HUES6 (cell line): ENCODE measurements around the gene GRHL3.

Experiments used
- H3K27ac ChIP-seq: 2 replicates; pipeline ENCODE4 v1.7.0; 2013; ENCODE audit warnings: low read depth, mild to moderate bottlenecking, low read length, inconsistent platforms
- H3K27me3 ChIP-seq: 2 replicates; pipeline ENCODE4 v1.6.1; 2013; ENCODE audit warnings: low read length; ENCODE audit not compliant: control insufficient read depth, insufficient read depth
- H3K36me3 ChIP-seq: 2 replicates; pipeline ENCODE4 v1.6.1; 2013; ENCODE audit warnings: low read length; ENCODE audit not compliant: control insufficient read depth, insufficient read depth
- H3K4me1 ChIP-seq: 2 replicates; pipeline ENCODE4 v1.6.1; 2013; ENCODE audit warnings: low read length; ENCODE audit not compliant: control insufficient read depth, insufficient read depth
- H3K4me3 ChIP-seq: 2 replicates; pipeline ENCODE4 v1.5.1; 2013; ENCODE audit warnings: low read depth, low read length
- H3K9ac ChIP-seq: one replicate; pipeline ENCODE4 v1.6.1; 2013; ENCODE audit warnings: mild to moderate bottlenecking, low read length
- H3K9me3 ChIP-seq: 2 replicates; pipeline ENCODE4 v1.6.1; 2013; ENCODE audit warnings: low read depth, low read length; ENCODE audit not compliant: control insufficient read depth, insufficient read depth

The GRHL3 gene

GRCh38 chr1:24329331-24329730 lies 10.2 kb downstream of the GRHL3 start:
- Histone ChIP-seq H3K4me3 (no peak overlapping the region), H3K9ac (no peak overlapping the region), H3K36me3 (peaks cover 6% of the 10 kb centered on the region; the same call in 1 of the 2 replicates), H3K27me3 (no peaks in the 10 kb centered on the region), H3K4me1 (peaks cover 16% of the 10 kb centered on the region; the same call in 1 of the 2 replicates), H3K27ac (no peak overlapping the region), H3K9me3 (no peaks in the 10 kb centered on the region)

GRCh38 chr1:24329797-24330543 lies 10.8 kb downstream of the GRHL3 start:
- no peak overlapping the region for H3K4me3 ChIP-seq
- no peak overlapping the region for H3K27ac ChIP-seq
- no peaks in the 10 kb centered on the region for H3K27me3 ChIP-seq
- no peak overlapping the region for H3K9ac ChIP-seq
- no peaks in the 10 kb centered on the region for H3K9me3 ChIP-seq
- peaks cover 6% of the 10 kb centered on the region; the same call in 1 of the 2 replicates for H3K36me3 ChIP-seq
- peaks cover 18% of the 10 kb centered on the region; the same call in 1 of the 2 replicates for H3K4me1 ChIP-seq

- peaks cover 24% of the 10 kb centered on the region for H3K4me1 ChIP-seq
- H3K27ac ChIP-seq, result no peak overlapping the region
- H3K36me3 ChIP-seq, result peaks cover 6% of the 10 kb centered on the region; the same call in 1 of the 2 replicates
- no peaks in the 10 kb centered on the region for H3K27me3 ChIP-seq
- H3K4me3 ChIP-seq, result no peak overlapping the region
- H3K9me3 ChIP-seq, result no peaks in the 10 kb centered on the region
- H3K9ac ChIP-seq, result no peak overlapping the region
These were observed 13.0 kb downstream of the GRHL3 start for GRCh38 chr1:24331961-24332673.

GRCh38 chr1:24336075-24336474 lies 16.9 kb downstream of the GRHL3 start:
- Histone ChIP-seq H3K36me3 (peaks cover 6% of the 10 kb centered on the region; the same call in 1 of the 2 replicates), H3K27me3 (no peaks in the 10 kb centered on the region), H3K9me3 (no peaks in the 10 kb centered on the region), H3K4me3 (no peak overlapping the region), H3K9ac (no peak overlapping the region), H3K4me1 (peaks cover 38% of the 10 kb centered on the region), H3K27ac (no peak overlapping the region)

- Histone ChIP-seq H3K4me1 (peaks cover 51% of the 10 kb centered on the region), H3K4me3 (no peak overlapping the region), H3K27ac (no peak overlapping the region), H3K9me3 (no peaks in the 10 kb centered on the region), H3K9ac (no peak overlapping the region), H3K27me3 (no peaks in the 10 kb centered on the region), H3K36me3 (no peaks in the 10 kb centered on the region)
These were observed 18.3 kb downstream of the GRHL3 start for GRCh38 chr1:24337455-24337854.

- peaks cover 51% of the 10 kb centered on the region for H3K4me1 ChIP-seq
- no peak overlapping the region for H3K9ac ChIP-seq
- no peaks in the 10 kb centered on the region for H3K9me3 ChIP-seq
- H3K4me3 ChIP-seq, result no peak overlapping the region
- H3K36me3 ChIP-seq, result no peaks in the 10 kb centered on the region
- no peaks in the 10 kb centered on the region for H3K27me3 ChIP-seq
- H3K27ac ChIP-seq, result no peak overlapping the region
These were observed 19.3 kb downstream of the GRHL3 start for GRCh38 chr1:24338447-24338846.

GRCh38 chr1:24339996-24340395 lies 20.8 kb downstream of the GRHL3 start:
- Histone ChIP-seq H3K27me3 (no peaks in the 10 kb centered on the region), H3K4me1 (peaks cover 49% of the 10 kb centered on the region), H3K4me3 (no peak overlapping the region), H3K27ac (no peak overlapping the region), H3K36me3 (no peaks in the 10 kb centered on the region), H3K9ac (no peak overlapping the region), H3K9me3 (no peaks in the 10 kb centered on the region)

GRCh38 chr1:24340770-24341169 lies 21.6 kb downstream of the GRHL3 start:
- Histone ChIP-seq H3K27ac (no peak overlapping the region), H3K4me3 (no peak overlapping the region), H3K4me1 (peaks cover 49% of the 10 kb centered on the region), H3K36me3 (no peaks in the 10 kb centered on the region), H3K27me3 (no peaks in the 10 kb centered on the region), H3K9me3 (no peaks in the 10 kb centered on the region), H3K9ac (peak overlapping the region; percentile 29)

- no peak overlapping the region for H3K9ac ChIP-seq
- H3K9me3 ChIP-seq, result no peaks in the 10 kb centered on the region
- peaks cover 49% of the 10 kb centered on the region for H3K4me1 ChIP-seq
- no peak overlapping the region for H3K27ac ChIP-seq
- no peak overlapping the region for H3K4me3 ChIP-seq
- H3K36me3 ChIP-seq, result no peaks in the 10 kb centered on the region
- no peaks in the 10 kb centered on the region for H3K27me3 ChIP-seq
These were observed 22.1 kb downstream of the GRHL3 start for GRCh38 chr1:24341260-24341659.

- Histone ChIP-seq H3K4me1 (peaks cover 28% of the 10 kb centered on the region), H3K36me3 (no peaks in the 10 kb centered on the region), H3K4me3 (no peak overlapping the region), H3K9me3 (no peaks in the 10 kb centered on the region), H3K27ac (no peak overlapping the region), H3K27me3 (no peaks in the 10 kb centered on the region), H3K9ac (no peak overlapping the region)
These were observed 24.4 kb downstream of the GRHL3 start for GRCh38 chr1:24343412-24344089.
